H1 (cell line): Measurements from ENCODE around the gene IRF4. TPM values are rescaled to one million over a fixed set of nuclear protein-coding genes. Genes with fewer than 3 reads are reported as not detected.

Source experiments
- CTCF ChIA-PET: fragments of 300-600 bp; sonication (Branson Sonifier 250); formaldehyde crosslinking; loops from one replicate; lab custom pipeline; 2021; ENCODE audit not compliant: partially characterized antibody; lab: Charles Lee
- POLR2A ChIA-PET: fragments of 300-600 bp; sonication (Branson Sonifier 250); formaldehyde crosslinking; loops from one replicate; lab custom pipeline; 2021; ENCODE audit warnings: inconsistent platforms; ENCODE audit not compliant: partially characterized antibody; lab: Charles Lee
- DNase-seq, 2 experiments: peaks; one replicate each; pipeline versions ENCODE4 v3.0.0 to v3.0.0-alpha.2; 2010 to 2022; ENCODE audit warnings: low spot score in 2 of 2, low read depth in 1 of 2, mixed read lengths in 1 of 2
- FAIRE-seq: peaks from 2 replicates; lab custom pipeline; 2011; peaks lifted over from hg19 to GRCh38; lab: Jason Lieb, UNC
- H2AFZ ChIP-seq: 2 replicates; pipeline ENCODE4 v1.8.1; 2012; ENCODE audit warnings: low read length, inconsistent platforms
- H2AK5ac ChIP-seq: 2 replicates; pipeline ENCODE4 v1.6.1; 2013; ENCODE audit warnings: low read depth, low read length
- H2BK120ac ChIP-seq: replicated peaks from 2 replicates; pipeline ENCODE3; 2013; ENCODE audit warnings: low read depth, low read length, inconsistent platforms
- H2BK12ac ChIP-seq: 2 replicates; pipeline ENCODE4 v1.6.1; 2013; ENCODE audit warnings: low read depth, low read length
- H2BK15ac ChIP-seq: 2 replicates; pipeline ENCODE4 v1.6.1; 2013; ENCODE audit warnings: low read length
- H2BK20ac ChIP-seq: 2 replicates; pipeline ENCODE4 v1.6.1; 2013; ENCODE audit warnings: low read length
- H2BK5ac ChIP-seq: 2 replicates; pipeline ENCODE4 v1.6.1; 2013; ENCODE audit warnings: low read depth, low read length
- H3K14ac ChIP-seq: 2 replicates; pipeline ENCODE4 v1.6.1; 2013; ENCODE audit warnings: inconsistent platforms; ENCODE audit not compliant: insufficient read length
- H3K18ac ChIP-seq: 2 replicates; pipeline ENCODE4 v1.6.1; 2013; ENCODE audit warnings: low read length; ENCODE audit errors: extremely low read depth
- H3K23ac ChIP-seq: 2 replicates; pipeline ENCODE4 v1.6.1; 2013; ENCODE audit warnings: inconsistent platforms; ENCODE audit not compliant: insufficient read length
- H3K23me2 ChIP-seq: 2 replicates; pipeline ENCODE4 v1.6.1; 2013; ENCODE audit warnings: low read depth, low read length
- H3K27ac ChIP-seq: 2 replicates; pipeline ENCODE4 v1.6.1; 2011; ENCODE audit warnings: low read depth, low read length, inconsistent platforms
- H3K27me3 ChIP-seq, 4 experiments: replicated peaks in 1 of 4; 1 replicate in 1 of 4; 2 replicates in 3 of 4; pipeline versions ENCODE4 v1.6.1 to v1.8.1; 2011 to 2013; ENCODE audit warnings: low read length in 3 of 4, mild to moderate bottlenecking in 3 of 4, inconsistent platforms in 2 of 4, mixed read lengths in 2 of 4, moderate library complexity in 1 of 4; ENCODE audit not compliant: control insufficient read depth in 3 of 4, insufficient read depth in 3 of 4; ENCODE audit errors: extremely low read depth in 1 of 4
- H3K36me3 ChIP-seq, 4 experiments: 2 replicates each; pipeline versions ENCODE4 v1.6.1 to v1.8.1; 2011 to 2013; ENCODE audit warnings: mild to moderate bottlenecking in 4 of 4, low read length in 3 of 4, moderate library complexity in 2 of 4, control low read depth in 1 of 4, inconsistent platforms in 1 of 4; ENCODE audit not compliant: insufficient read depth in 4 of 4, control insufficient read depth in 2 of 4
- H3K4ac ChIP-seq: replicated peaks from 2 replicates; pipeline ENCODE3; 2013; ENCODE audit warnings: low read length, low read depth, mixed read lengths, inconsistent platforms; ENCODE audit not compliant: insufficient read length
- H3K4me1 ChIP-seq, 4 experiments: replicated peaks in 1 of 4; 1 replicate in 1 of 4; 2 replicates in 3 of 4; pipeline versions ENCODE4 v1.6.1 to v1.8.1; 2011 to 2013; ENCODE audit warnings: low read length in 3 of 4, inconsistent platforms in 2 of 4, mixed read lengths in 1 of 4; ENCODE audit not compliant: insufficient read depth in 4 of 4, control insufficient read depth in 3 of 4
- H3K4me2 ChIP-seq, 2 experiments: 2 replicates each; pipeline versions ENCODE4 v1.6.1 to v1.8.1; 2011 to 2013; ENCODE audit warnings: low read depth in 2 of 2, low read length in 2 of 2, control low read depth in 1 of 2, inconsistent platforms in 1 of 2, mild to moderate bottlenecking in 1 of 2; ENCODE audit not compliant: insufficient read depth in 1 of 2
- H3K4me3 ChIP-seq, 4 experiments: fragments of 200-600, 300-600 bp in 1 of 4; sonication (generic), shearing (Covaris generic), sonication (Bioruptor Twin) in 1 of 4; 2 replicates each; pipeline versions ENCODE4 v1.5.1 to v1.8.1; 2011 to 2016; ENCODE audit warnings: low read length in 4 of 4, low read depth in 3 of 4, control low read depth in 2 of 4, inconsistent platforms in 2 of 4, mild to moderate bottlenecking in 2 of 4, mixed read lengths in 1 of 4, moderate library complexity in 1 of 4; ENCODE audit not compliant: insufficient read depth in 2 of 4; ENCODE audit errors: extremely low read depth in 1 of 4
- H3K56ac ChIP-seq: replicated peaks from 2 replicates; pipeline ENCODE3; 2013; ENCODE audit warnings: low read depth, mild to moderate bottlenecking, mixed read lengths, low read length, inconsistent platforms; ENCODE audit not compliant: insufficient read length
- H3K79me1 ChIP-seq: 2 replicates; pipeline ENCODE4 v1.6.1; 2013; ENCODE audit warnings: low read depth, low read length, control low read depth
- H3K79me2 ChIP-seq, 2 experiments: 2 replicates each; pipeline versions ENCODE4 v1.6.1 to v1.8.1; 2012 to 2013; ENCODE audit warnings: low read length in 2 of 2, mild to moderate bottlenecking in 2 of 2, inconsistent platforms in 1 of 2; ENCODE audit not compliant: insufficient read depth in 2 of 2, control insufficient read depth in 1 of 2
- H3K9ac ChIP-seq, 4 experiments: replicated peaks in 1 of 4; 1 replicate in 1 of 4; 2 replicates in 3 of 4; pipeline versions ENCODE4 v1.6.1 to v1.8.1; 2011 to 2013; ENCODE audit warnings: low read depth in 3 of 4, low read length in 3 of 4, control low read depth in 2 of 4, mild to moderate bottlenecking in 2 of 4, moderate library complexity in 2 of 4, inconsistent platforms in 1 of 4; ENCODE audit errors: extremely low read depth in 1 of 4
- H3K9me3 ChIP-seq, 2 experiments: 2 replicates each; pipeline versions ENCODE4 v1.6.1 to v1.8.1; 2012 to 2013; ENCODE audit warnings: mild to moderate bottlenecking in 2 of 2, moderate library complexity in 2 of 2, control low read depth in 1 of 2, inconsistent platforms in 1 of 2, low read depth in 1 of 2, low read length in 1 of 2, mixed read lengths in 1 of 2; ENCODE audit not compliant: insufficient read depth in 2 of 2
- H4K20me1 ChIP-seq, 2 experiments: replicated peaks in 1 of 2; 2 replicates each; pipeline versions ENCODE3 to v1.8.1; 2011 to 2013; ENCODE audit warnings: inconsistent platforms in 2 of 2, low read length in 2 of 2, mild to moderate bottlenecking in 1 of 2; ENCODE audit not compliant: insufficient read depth in 2 of 2, control insufficient read depth in 1 of 2
- H4K5ac ChIP-seq: 2 replicates; pipeline ENCODE4 v1.6.1; 2013; ENCODE audit warnings: low read length, low read depth, mixed read lengths, inconsistent platforms; ENCODE audit not compliant: insufficient read length
- H4K8ac ChIP-seq: 2 replicates; pipeline ENCODE4 v1.8.0; 2013; ENCODE audit warnings: mild to moderate bottlenecking, moderate library complexity, low read length, inconsistent platforms; ENCODE audit not compliant: insufficient read depth; ENCODE audit errors: extremely low read depth
- H4K91ac ChIP-seq: replicated peaks from 2 replicates; pipeline ENCODE3; 2013; ENCODE audit warnings: low read length, mixed read lengths, inconsistent platforms; ENCODE audit not compliant: insufficient read length
- BRCA1 ChIP-seq: IDR thresholded peaks from 2 replicates; pipeline ENCODE4 v1.6.1; 2012; ENCODE audit warnings: low read depth, low read length, improper control_type of control experiment
- EP300 ChIP-seq, 2 experiments: IDR thresholded peaks; 1 replicate in 1 of 2; 2 replicates in 1 of 2; pipeline ENCODE4 v1.6.1; 2011 to 2012; ENCODE audit warnings: low read depth in 2 of 2, low read length in 2 of 2, mild to moderate bottlenecking in 2 of 2, borderline replicate concordance in 1 of 2, inconsistent platforms in 1 of 2, moderate library complexity in 1 of 2
- KDM4A ChIP-seq: IDR thresholded peaks from one replicate; pipeline ENCODE4 v1.7.1; 2012; ENCODE audit warnings: low read depth, mild to moderate bottlenecking, moderate library complexity, low read length, inconsistent platforms; ENCODE audit not compliant: severe bottlenecking
- NANOG ChIP-seq: IDR thresholded peaks from 2 replicates; pipeline ENCODE4 v1.6.1; 2011; ENCODE audit warnings: low read length, low read depth, mild to moderate bottlenecking, inconsistent platforms; ENCODE audit not compliant: insufficient read depth, poor library complexity, severe bottlenecking
- RBBP5 ChIP-seq: IDR thresholded peaks from 2 replicates; pipeline ENCODE4 v1.7.1; 2012; ENCODE audit warnings: low read depth, mild to moderate bottlenecking, inconsistent platforms, low read length, moderate library complexity, borderline replicate concordance
- RNF2 ChIP-seq: fragments of 200-900, 300-1000 bp; sonication (generic); IDR thresholded peaks from 2 replicates; pipeline ENCODE4 v1.7.1; 2016; ENCODE audit warnings: borderline replicate concordance, low read depth, mild to moderate bottlenecking, antibody characterized with exemption, low read length; ENCODE audit not compliant: poor library complexity, severe bottlenecking; ENCODE audit errors: missing control alignments
- SIX5 ChIP-seq: IDR thresholded peaks from 2 replicates; pipeline ENCODE4 v1.6.1; 2011; ENCODE audit warnings: mild to moderate bottlenecking, low read depth, low read length
- SP2 ChIP-seq: IDR thresholded peaks from 2 replicates; pipeline ENCODE4 v1.6.1; 2012; ENCODE audit warnings: mild to moderate bottlenecking, low read length, inconsistent platforms
- ZNF274 ChIP-seq: IDR thresholded peaks from 2 replicates; pipeline ENCODE4 v1.7.0; 2012; ENCODE audit warnings: low read length, borderline replicate concordance; ENCODE audit errors: extremely low read depth
- WGBS, 2 experiments: shearing (Covaris generic) in 1 of 2; methylation state at CpG; one replicate each; pipeline versions ENCODE4 v1.1.6 to v1.1.7; 2013 to 2015; ENCODE audit warnings: low lambda C conversion rate in 2 of 2, mixed read lengths in 2 of 2, inconsistent platforms in 1 of 2, low coverage in 1 of 2, missing lambda C conversion rate in 1 of 2; ENCODE audit not compliant: insufficient replicate concordance in 2 of 2, insufficient coverage in 1 of 2, insufficient read length in 1 of 2; ENCODE audit errors: extremely low coverage in 1 of 2, missing lambda C conversion rate in 1 of 2; 5-methylcytosine and 5-hydroxymethylcytosine counted together
- polyA plus RNA-seq, 7 experiments: library from polyadenylated mRNA; depleted of rRNA in 3 of 7; stranded (reverse) in 5 of 7; unstranded in 2 of 7; fragments of >200 nt in 5 of 7; fragments of 200-250 nt in 2 of 7; gene quantifications; 1 replicate in 5 of 7; 2 replicates in 1 of 7; 4 replicates in 1 of 7; pipeline versions ENCODE4 v1.2.1 to v1.2.3, GENCODE V29; 2011 to 2013; ENCODE audit warnings: missing spikeins in 2 of 7, mixed read lengths in 2 of 7
- total RNA-seq: library from RNA; stranded (reverse); fragmentation: NEBNext Ultra II Directional; extraction: Animal tissue kit (Norgen Biotek cat#: 25700); gene quantifications from 2 replicates; pipeline ENCODE4 v1.2.1, GENCODE V29; 2021

Gene IRF4
- total and polyA plus RNA-seq, 2 of the 8 experiments (the other 6 are each of a cell fraction or from before 2014, with no cell fraction given): 0.77 to 2.1 TPM

GRCh38 chr6:392441-393390, 1.2 kb downstream of the IRF4 start:
- Histone ChIP-seq H2BK12ac (peak overlapping the region; percentile 75; the same call in 1 of the 2 replicates), H3K14ac (no peak overlapping the region), H3K4me3 (peak overlapping the region; percentile 42 to 65 (median 46)), H4K8ac (peak overlapping the region; percentile 82), H3K27ac (no peak overlapping the region), H3K23ac (no peak overlapping the region), H2BK20ac (no peak overlapping the region), H2BK5ac (no peak overlapping the region), H2AFZ (peak overlapping the region; percentile 79; the same call in 1 of the 2 replicates), H4K20me1 (peaks cover 0 to 9% of the 10 kb centered on the region in 2 experiments), H4K5ac (no peak overlapping the region), H2BK120ac (no peak overlapping the region), H3K4me2 (peak overlapping the region; percentile 82 to 96), H3K9me3 (no peaks in the 10 kb centered on the region), H4K91ac (no peak overlapping the region), H3K56ac (no peak overlapping the region), H3K4ac (no peak overlapping the region), H3K79me2 (no peaks in the 10 kb centered on the region), H2AK5ac (no peak overlapping the region), H3K79me1 (no peaks in the 10 kb centered on the region), H3K9ac (no peak overlapping the region), H3K36me3 (peaks cover 0 to 8% (median 0%) of the 10 kb centered on the region in 4 experiments; a peak in 1 of 8 replicates), H3K18ac (no peak overlapping the region; the same call in 1 of the 2 replicates), H3K27me3 (peaks cover 28 to 67% (median 58%) of the 10 kb centered on the region in 4 experiments), H3K4me1 (peaks cover 2 to 6% (median 4%) of the 10 kb centered on the region in 4 experiments; a peak in 4 of 7 replicates), H2BK15ac (no peak overlapping the region; the same call in 1 of the 2 replicates), H3K23me2 (peaks cover 17% of the 10 kb centered on the region; the same call in 1 of the 2 replicates)
- CTCF ChIA-PET: interaction anchor here (0.6 to 4.8 kb wide), 10 partner anchors 8 to 203 kb away, joined by 3 to 24 read pairs (median 4); no protein-coding TSS in a partner anchor
- DNase-seq (peak in 1 of 2 experiments; percentile 80), FAIRE-seq (no peak)
- 1% methylated on average over 61 of the region's 108 CpGs; no CpG with 5 or more reads in 1 of the 2 experiments for WGBS, 2 experiments
- POLR2A ChIA-PET: interaction anchor here (0.7 to 1.3 kb wide), 4 partner anchors 9 to 175 kb away, joined by 3 to 6 read pairs (median 4); no protein-coding TSS in a partner anchor
- TF ChIP-seq RBBP5: no peak; the same call in 1 of the 2 replicates
- TF ChIP-seq EP300 (IDR thresholded peaks at IDR 0.05; ENCODE audit: borderline replicate concordance in 1 of 2, low read depth in 2 of 2, low read length in 2 of 2): no peak
- TF ChIP-seq ZNF274: no peak
- TF ChIP-seq RNF2: peak; percentile 68
- no peak for TF ChIP-seq SP2
- no peak for TF ChIP-seq SIX5
- TF ChIP-seq NANOG: no peak
- TF ChIP-seq KDM4A: peak; percentile 86
- TF ChIP-seq BRCA1: no peak
